GM21528 (cell line): ENCODE results near the gene CNBD2.
"Not testable (repeated sequence)": the region's sequence is repeated elsewhere in the genome, so short reads cannot be mapped to it uniquely, and the experiment has no call there.

Source experiments
- ATAC-seq: cut with Tn5 transposase; IDR thresholded peaks from one replicate; pipeline ENCODE4 v1.9.1; 2021; ENCODE audit warnings: mild to moderate bottlenecking, moderate library complexity; ENCODE audit not compliant: unreplicated experiment, low FRiP score

CNBD2 gene

DNA sequence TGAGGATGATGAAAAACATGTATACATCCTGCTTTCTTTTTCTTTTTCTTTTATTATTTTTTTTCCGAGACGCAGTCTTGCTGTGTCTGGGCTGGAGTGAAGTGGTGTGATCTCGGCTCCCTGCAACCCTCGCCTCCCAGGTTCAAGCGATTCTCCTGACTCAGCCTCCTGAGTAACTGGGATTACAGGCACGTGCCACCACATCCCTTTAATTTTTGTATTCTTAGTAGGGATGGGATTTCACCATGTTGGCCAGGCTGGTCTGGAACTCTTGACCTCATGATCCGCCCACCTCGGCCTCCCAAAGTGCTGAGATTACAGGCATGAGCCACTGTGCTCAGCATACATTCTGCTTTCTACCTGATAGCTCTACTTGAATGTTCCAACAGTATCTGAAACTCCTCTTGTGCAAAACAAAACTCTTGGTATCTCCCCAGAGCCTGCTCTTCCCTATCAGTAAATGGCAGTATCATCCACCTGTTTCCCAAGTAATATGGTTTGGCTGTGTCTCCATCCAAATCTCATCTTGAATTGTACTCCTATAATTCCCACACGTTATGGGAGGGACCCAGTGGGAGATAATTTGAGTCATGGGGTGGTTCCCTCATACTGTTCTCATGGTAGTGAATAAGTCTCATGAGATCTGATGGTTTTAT is 85.6 kb downstream of the CNBD2 start:
- not testable (repeated sequence) for ATAC-seq

GRCh38 chr20:36055145-36055544 is 86.8 kb downstream of the CNBD2 start:
- no peak for ATAC-seq

GRCh38 chr20:36060676-36061075 is 92.3 kb downstream of the CNBD2 start:
- no peak for ATAC-seq

- no peak for ATAC-seq
Observed at GRCh38 chr20:36061754-36062153, 93.4 kb downstream of the CNBD2 start.

GRCh38 chr20:36062799-36063198 is 94.4 kb downstream of the CNBD2 start:
- no peak for ATAC-seq

GRCh38 chr20:36063916-36064657 is 95.7 kb downstream of the CNBD2 start:
- ATAC-seq: no peak

- peak; percentile 91 for ATAC-seq
Observed at GRCh38 chr20:36064658-36065426, 96.5 kb downstream of the CNBD2 start.

GRCh38 chr20:36065427-36065998 is 97.1 kb downstream of the CNBD2 start:
- no peak for ATAC-seq

GRCh38 chr20:36066777-36067176 is 98.4 kb downstream of the CNBD2 start:
- ATAC-seq: no peak

- not testable (repeated sequence) for ATAC-seq
Observed at GRCh38 chr20:36068526-36068925, 100.1 kb downstream of the CNBD2 start.

- no peak for ATAC-seq
Observed at GRCh38 chr20:36070451-36070850, 102.1 kb downstream of the CNBD2 start.

DNA sequence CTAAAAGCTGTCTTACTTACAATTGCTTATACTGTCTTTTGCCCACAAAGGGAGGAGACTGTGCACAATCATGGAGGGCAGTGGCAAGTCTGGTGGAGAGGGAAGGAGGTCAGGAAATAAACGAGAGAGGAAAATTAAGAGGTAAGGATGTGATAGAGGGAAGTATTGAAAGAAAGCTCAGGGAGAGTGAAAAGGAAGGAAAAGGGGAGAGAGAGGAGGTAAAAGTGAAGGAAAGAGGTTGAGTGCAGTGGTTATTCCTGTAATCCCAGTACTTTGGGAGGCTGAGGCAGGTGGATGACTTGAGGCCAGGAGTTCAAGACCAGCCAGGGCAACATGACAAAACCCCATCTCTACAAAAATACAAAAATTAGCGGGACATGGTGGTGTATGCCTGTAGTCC is 103.5 kb downstream of the CNBD2 start:
- no peak for ATAC-seq

DNA sequence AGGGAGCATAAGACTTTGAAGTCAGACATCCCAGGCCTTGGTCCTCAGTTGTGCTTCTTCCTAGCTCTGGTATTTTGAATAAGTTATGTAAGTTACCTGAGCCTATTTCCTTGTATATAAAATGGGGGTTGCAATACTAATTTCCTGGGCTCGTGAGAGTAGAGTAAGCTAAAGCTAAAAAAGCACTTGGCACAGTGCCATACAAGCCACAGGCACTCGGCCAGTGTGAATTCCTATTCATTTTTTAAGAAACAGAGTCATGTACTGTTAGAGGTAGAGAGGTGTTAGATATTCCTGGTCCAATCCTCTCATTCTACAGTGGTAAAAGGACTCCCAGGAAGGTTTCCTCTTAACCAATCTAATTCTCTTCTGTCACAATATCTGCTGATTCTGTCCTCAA is 106.6 kb downstream of the CNBD2 start:
- ATAC-seq: no peak

DNA sequence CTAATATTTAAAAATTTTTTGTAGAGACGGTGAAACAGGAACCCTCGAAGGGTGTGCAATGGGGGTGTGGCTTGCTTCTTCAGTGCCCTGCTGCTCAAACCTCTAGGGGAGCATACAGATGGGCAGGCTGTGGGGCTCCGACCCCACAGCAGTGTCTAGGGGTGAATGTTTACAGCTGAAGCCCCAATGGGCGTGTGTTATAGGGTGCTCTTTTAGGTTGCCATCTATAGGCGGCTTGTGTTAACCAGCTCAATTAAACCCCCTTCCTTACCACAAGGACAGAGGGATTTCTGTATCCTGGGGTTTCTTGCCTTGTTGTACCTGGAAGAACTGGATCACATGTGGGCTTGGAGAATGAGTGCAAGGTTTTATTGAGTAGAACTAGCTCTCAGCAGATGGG is 109.4 kb downstream of the CNBD2 start:
- ATAC-seq: not testable (repeated sequence)

GRCh38 chr20:36079486-36079885 is 111.1 kb downstream of the CNBD2 start:
- ATAC-seq: no peak

DNA sequence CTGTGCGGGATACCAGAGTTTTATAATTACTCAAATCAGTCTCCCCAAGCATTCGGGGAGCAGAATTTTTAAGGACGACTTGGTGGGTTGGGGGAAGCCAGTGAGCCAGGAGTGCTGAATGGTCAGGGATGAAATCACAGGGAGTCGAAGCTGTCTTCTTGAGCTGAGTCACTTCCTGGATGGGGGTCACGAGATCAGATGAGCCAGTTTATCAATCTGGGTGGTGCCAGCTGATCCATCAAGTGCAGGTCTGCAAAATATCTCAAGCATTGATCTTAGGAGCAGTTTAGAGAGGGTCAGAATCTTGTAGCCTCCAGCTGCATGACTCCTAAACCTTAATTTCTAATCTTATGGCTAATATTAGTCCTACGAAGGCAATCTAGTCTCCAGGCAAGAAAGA is 111.6 kb downstream of the CNBD2 start:
- ATAC-seq: not testable (repeated sequence)
